Parathyroid adenoma (tissue), 2 donors: Measurements from ENCODE around the gene ABCC1.
"Not testable (repeated sequence)": the region's sequence is repeated elsewhere in the genome, so short reads cannot be mapped to it uniquely, and the experiment has no call there.

ENCODE experiments used
- H2AFZ ChIP-seq: fragments of 300-600 bp; sonication (generic); one replicate; pipeline ENCODE4 v1.7.0; 2017; ENCODE audit warnings: antibody characterized with exemption, mild to moderate bottlenecking
- H3K27ac ChIP-seq: fragments of 300-600 bp; sonication (generic); one replicate; pipeline ENCODE4 v1.7.0; 2017
- H3K27me3 ChIP-seq: fragments of 300-600 bp; sonication (generic); one replicate; pipeline ENCODE4 v1.7.0; 2017; ENCODE audit warnings: low read length; ENCODE audit not compliant: control insufficient read depth, insufficient read depth
- H3K36me3 ChIP-seq: fragments of 300-600 bp; sonication (generic); one replicate; pipeline ENCODE4 v1.7.0; 2017; ENCODE audit warnings: low read length; ENCODE audit not compliant: control insufficient read depth, insufficient read depth
- H3K4me1 ChIP-seq: fragments of 300-600 bp; sonication (generic); one replicate; pipeline ENCODE4 v1.7.0; 2017; ENCODE audit warnings: control low read depth
- H3K4me2 ChIP-seq: fragments of 300-600 bp; sonication (generic); one replicate; pipeline ENCODE4 v1.7.0; 2017; ENCODE audit warnings: low read length
- H3K4me3 ChIP-seq: fragments of 300-600 bp; sonication (generic); one replicate; pipeline ENCODE4 v1.7.0; 2017; ENCODE audit warnings: low read depth, low read length
- H3K79me2 ChIP-seq: fragments of 300-600 bp; sonication (generic); one replicate; pipeline ENCODE4 v1.7.0; 2017; ENCODE audit warnings: control low read depth
- H3K9ac ChIP-seq: fragments of 300-600 bp; sonication (generic); one replicate; pipeline ENCODE4 v1.7.0; 2017; ENCODE audit warnings: mild to moderate bottlenecking
- H3K9me3 ChIP-seq: fragments of 300-600 bp; sonication (generic); one replicate; pipeline ENCODE4 v1.7.0; 2017; ENCODE audit warnings: low read length; ENCODE audit not compliant: control insufficient read depth
- TF ChIP-seq, protein P1 (sequence below): fragments of 300-600 bp; sonication (generic); IDR thresholded peaks from one replicate; pipeline ENCODE4 v1.7.0; 2017; ENCODE audit warnings: antibody characterized with exemption, mild to moderate bottlenecking
- donor health status: primary hyperparathyroidism.

The ABCC1 gene

DNA sequence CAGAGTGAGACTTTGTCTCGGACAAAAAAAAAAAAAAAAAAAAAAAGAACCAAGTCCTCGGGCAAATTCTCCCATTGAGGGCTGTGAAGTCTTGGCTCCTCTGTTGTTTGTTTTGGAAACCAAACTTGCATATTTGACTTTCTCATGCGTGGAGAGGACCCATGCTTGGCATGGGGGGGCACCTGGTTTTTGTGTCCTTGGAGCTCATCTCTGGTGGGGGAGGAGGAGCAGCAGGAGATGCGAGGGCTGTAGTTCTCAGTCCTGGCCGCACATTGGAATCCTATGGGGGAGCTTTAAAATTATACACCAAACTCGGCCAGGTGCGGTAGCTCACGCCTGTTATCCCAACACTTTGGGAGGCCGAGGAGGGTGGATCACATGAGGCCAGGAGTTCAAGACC, 199.3 kb downstream of the ABCC1 start:
- Histone ChIP-seq H3K79me2 (no peaks in the 10 kb centered on the region), H3K4me1 (no peaks in the 10 kb centered on the region), H3K9me3 (no peaks in the 10 kb centered on the region), H3K9ac (no peak overlapping the region), H3K4me2 (no peak overlapping the region), H3K27ac (no peak overlapping the region), H2AFZ (no peak overlapping the region), H3K36me3 (no peaks in the 10 kb centered on the region), H3K4me3 (no peak overlapping the region), H3K27me3 (no peaks in the 10 kb centered on the region)
- TF ChIP-seq, protein P1, sequence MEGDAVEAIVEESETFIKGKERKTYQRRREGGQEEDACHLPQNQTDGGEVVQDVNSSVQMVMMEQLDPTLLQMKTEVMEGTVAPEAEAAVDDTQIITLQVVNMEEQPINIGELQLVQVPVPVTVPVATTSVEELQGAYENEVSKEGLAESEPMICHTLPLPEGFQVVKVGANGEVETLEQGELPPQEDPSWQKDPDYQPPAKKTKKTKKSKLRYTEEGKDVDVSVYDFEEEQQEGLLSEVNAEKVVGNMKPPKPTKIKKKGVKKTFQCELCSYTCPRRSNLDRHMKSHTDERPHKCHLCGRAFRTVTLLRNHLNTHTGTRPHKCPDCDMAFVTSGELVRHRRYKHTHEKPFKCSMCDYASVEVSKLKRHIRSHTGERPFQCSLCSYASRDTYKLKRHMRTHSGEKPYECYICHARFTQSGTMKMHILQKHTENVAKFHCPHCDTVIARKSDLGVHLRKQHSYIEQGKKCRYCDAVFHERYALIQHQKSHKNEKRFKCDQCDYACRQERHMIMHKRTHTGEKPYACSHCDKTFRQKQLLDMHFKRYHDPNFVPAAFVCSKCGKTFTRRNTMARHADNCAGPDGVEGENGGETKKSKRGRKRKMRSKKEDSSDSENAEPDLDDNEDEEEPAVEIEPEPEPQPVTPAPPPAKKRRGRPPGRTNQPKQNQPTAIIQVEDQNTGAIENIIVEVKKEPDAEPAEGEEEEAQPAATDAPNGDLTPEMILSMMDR, result no peak

DNA sequence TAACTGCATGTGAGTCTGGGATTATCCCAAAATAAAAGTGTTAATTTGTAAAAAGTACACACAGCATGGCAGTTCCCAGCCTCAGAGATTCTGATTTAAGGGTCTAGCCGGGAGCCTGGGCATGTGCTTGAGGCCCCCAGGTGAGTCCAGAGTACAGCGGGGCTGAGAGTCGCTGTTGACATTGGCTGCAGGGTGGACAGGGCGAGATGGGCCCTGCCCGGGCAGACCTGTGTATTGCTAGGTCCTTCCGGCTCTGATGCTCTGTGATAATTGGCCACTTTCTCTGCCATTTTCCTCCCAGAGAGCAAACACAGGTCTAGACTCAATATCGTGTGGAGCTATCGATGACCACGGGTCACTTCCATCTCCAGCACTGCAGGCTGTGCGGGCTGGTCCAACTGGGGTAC, 200.3 kb downstream of the ABCC1 start:
- no peak overlapping the region for H3K4me3 ChIP-seq
- H3K27ac ChIP-seq, result no peak overlapping the region
- H3K27me3 ChIP-seq, result no peaks in the 10 kb centered on the region
- no peak overlapping the region for H3K9ac ChIP-seq
- no peaks in the 10 kb centered on the region for H3K36me3 ChIP-seq
- H2AFZ ChIP-seq, result no peak overlapping the region
- TF ChIP-seq, protein P1, result no peak
- H3K4me1 ChIP-seq, result no peaks in the 10 kb centered on the region
- H3K79me2 ChIP-seq, result no peaks in the 10 kb centered on the region
- no peaks in the 10 kb centered on the region for H3K9me3 ChIP-seq
- no peak overlapping the region for H3K4me2 ChIP-seq

DNA sequence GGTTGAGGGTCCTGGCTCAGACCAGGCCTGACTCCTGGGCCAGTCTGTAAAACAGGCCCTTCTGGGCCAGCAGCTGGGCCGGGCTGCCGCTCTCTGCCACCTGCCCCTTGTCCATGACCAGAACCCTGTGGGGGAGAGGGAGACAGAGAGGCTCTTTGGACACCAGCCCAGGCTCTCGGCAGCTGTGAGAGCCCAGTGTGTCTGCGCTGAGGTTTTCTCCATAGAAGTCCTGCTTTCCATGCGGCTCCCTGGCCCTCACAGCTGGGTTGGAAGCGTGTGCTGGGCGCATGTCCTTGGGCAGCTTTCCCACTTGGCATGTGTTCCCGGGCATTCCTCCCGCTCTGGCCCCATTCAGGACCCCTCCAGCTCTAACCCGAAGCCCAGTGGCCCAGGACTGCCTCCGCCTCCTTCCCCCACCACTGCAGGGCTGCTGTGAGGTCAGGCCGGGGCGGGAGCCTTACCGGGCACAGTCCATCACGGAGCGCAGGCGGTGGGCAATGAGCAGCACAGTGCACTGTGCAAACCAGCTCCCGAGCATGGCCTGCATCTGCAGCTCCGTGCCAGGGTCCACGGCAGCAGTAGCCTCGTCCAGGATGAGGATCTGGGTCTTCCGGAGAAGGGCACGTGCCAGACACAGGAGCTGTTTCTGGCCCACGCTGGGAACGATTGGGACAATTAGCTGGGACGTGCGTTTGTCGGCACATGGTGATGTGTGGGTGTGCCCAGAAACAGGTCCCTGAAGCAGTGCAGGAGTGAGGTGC, 200.9 kb downstream of the ABCC1 start:
- Histone ChIP-seq H3K9ac (no peak overlapping the region), H3K27me3 (no peaks in the 10 kb centered on the region), H3K4me2 (no peak overlapping the region), H3K4me3 (no peak overlapping the region), H2AFZ (no peak overlapping the region), H3K79me2 (no peaks in the 10 kb centered on the region), H3K36me3 (no peaks in the 10 kb centered on the region), H3K4me1 (no peaks in the 10 kb centered on the region), H3K27ac (no peak overlapping the region), H3K9me3 (no peaks in the 10 kb centered on the region)
- TF ChIP-seq, protein P1, result no peak

DNA sequence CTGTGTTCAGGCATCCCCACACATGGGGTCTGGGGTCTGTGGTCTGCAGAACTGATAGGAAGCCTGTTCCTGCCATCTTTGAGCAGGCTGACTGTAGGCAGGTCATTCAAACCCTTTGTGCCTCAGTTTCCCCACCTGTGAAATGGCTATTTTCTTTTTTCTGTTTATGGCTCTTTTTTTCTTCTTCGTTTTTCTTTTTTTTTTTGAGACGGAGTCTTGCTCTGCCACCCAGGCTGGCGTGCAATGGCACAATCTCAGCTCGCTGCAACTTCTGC, 201.4 kb downstream of the ABCC1 start:
- no peak overlapping the region for H2AFZ ChIP-seq
- TF ChIP-seq, protein P1, result no peak
- H3K27me3 ChIP-seq, result no peaks in the 10 kb centered on the region
- no peak overlapping the region for H3K9ac ChIP-seq
- no peak overlapping the region for H3K4me2 ChIP-seq
- H3K27ac ChIP-seq, result no peak overlapping the region
- no peaks in the 10 kb centered on the region for H3K9me3 ChIP-seq
- H3K36me3 ChIP-seq, result no peaks in the 10 kb centered on the region
- no peak overlapping the region for H3K4me3 ChIP-seq
- no peaks in the 10 kb centered on the region for H3K4me1 ChIP-seq
- no peaks in the 10 kb centered on the region for H3K79me2 ChIP-seq

DNA sequence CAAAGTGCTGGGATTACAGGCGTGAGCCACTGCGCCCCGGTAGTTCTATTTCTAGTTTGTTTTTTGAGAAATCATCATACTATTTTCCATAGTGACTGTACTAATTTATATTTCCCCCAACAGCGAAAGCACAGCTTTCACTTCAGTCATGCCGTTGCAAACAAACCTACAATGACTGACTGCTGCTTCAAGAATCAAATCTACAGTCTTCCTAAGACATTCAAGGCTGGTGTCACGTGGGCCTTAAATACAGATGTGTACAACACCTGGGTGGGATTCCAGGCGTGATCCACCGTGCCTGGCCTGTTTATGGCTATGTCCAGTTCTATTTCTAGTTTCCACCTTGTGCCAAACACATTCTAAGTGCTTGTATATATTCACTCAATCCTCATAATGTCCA, 201.9 kb downstream of the ABCC1 start:
- H3K36me3 ChIP-seq, result no peaks in the 10 kb centered on the region
- H3K27me3 ChIP-seq, result no peaks in the 10 kb centered on the region
- TF ChIP-seq, protein P1, result no peak
- no peaks in the 10 kb centered on the region for H3K9me3 ChIP-seq
- no peak overlapping the region for H3K4me2 ChIP-seq
- no peak overlapping the region for H3K9ac ChIP-seq
- H2AFZ ChIP-seq, result no peak overlapping the region
- no peak overlapping the region for H3K27ac ChIP-seq
- no peaks in the 10 kb centered on the region for H3K79me2 ChIP-seq
- H3K4me3 ChIP-seq, result no peak overlapping the region
- no peaks in the 10 kb centered on the region for H3K4me1 ChIP-seq

DNA sequence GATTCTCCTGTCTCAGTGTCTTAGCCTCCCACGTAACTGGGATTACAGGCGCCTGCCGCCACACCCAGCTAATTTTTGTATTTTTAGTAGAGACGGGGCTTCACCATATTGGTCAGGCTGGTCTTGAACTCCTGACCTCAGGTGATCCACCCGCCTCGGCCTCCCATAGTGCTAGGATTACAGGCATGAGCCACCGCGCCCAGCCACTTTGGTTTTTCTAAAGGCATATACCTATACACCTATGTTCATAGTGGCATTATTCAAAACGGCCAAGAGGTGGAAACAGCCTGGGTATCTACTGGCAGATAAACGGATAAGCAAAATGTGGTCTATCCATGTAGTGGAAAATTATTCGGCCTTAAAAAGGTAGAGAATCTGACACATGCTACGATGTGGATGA, 203.6 kb downstream of the ABCC1 start:
- not testable (repeated sequence) for H3K36me3 ChIP-seq, H3K4me1 ChIP-seq

More for the DNA sequence above, 203.6 kb downstream of the ABCC1 start:
- not testable (repeated sequence) for H3K4me3 ChIP-seq, H2AFZ ChIP-seq, H3K79me2 ChIP-seq, H3K9me3 ChIP-seq, H3K9ac ChIP-seq, H3K27me3 ChIP-seq, H3K27ac ChIP-seq, H3K4me2 ChIP-seq
